Body of pancreas (tissue), 4 donors: ENCODE results near the gene CCL7. TPM values are rescaled to one million over a fixed set of nuclear protein-coding genes. Genes with fewer than 3 reads are reported as not detected.

Source experiments
- ATAC-seq: fragments of 150-250 bp; one replicate; pipeline ENCODE4 v1.9.1; 2016
- DNase-seq, 4 donors: peaks; one replicate each; pipeline ENCODE4 v3.0.0-alpha.2; 2019
- H3K27ac ChIP-seq, 4 donors: fragments of 200-600 bp; sonication (generic); 1 replicate in 3 of 4; 2 replicates in 1 of 4; pipeline versions ENCODE4 v1.5.1 to v1.6.1; 2016 to 2019; ENCODE audit warnings: mild to moderate bottlenecking in 1 of 4, mixed read lengths in 1 of 4, moderate library complexity in 1 of 4
- H3K27me3 ChIP-seq, 2 donors: fragments of 200-600 bp; sonication (generic); one replicate each; pipeline ENCODE4 v1.6.0; 2016; ENCODE audit warnings: mild to moderate bottlenecking in 1 of 2
- H3K36me3 ChIP-seq, 2 donors: fragments of 200-600 bp; sonication (generic); replicated peaks in 1 of 2; 2 replicates each; pipeline ENCODE4 v1.5.1; 2016; ENCODE audit warnings: low read depth in 2 of 2; ENCODE audit not compliant: insufficient read depth in 1 of 2
- H3K4me1 ChIP-seq: fragments of 200-600 bp; sonication (generic); one replicate; pipeline ENCODE4 v1.6.0; 2016
- H3K4me3 ChIP-seq, 2 donors: fragments of 200-600 bp; sonication (generic); 1 replicate in 1 of 2; 2 replicates in 1 of 2; pipeline ENCODE4 v1.5.1; 2016 to 2019
- H3K9me3 ChIP-seq, 3 donors: fragments of 200-600 bp; sonication (generic); 1 replicate in 2 of 3; 2 replicates in 1 of 3; pipeline ENCODE4 v1.5.1; 2016
- CTCF ChIP-seq, 7 experiments: fragments of 450-650 bp in 4 of 7; fragments of 200-600 bp in 3 of 7; sonication (generic) in 3 of 7; IDR thresholded peaks; one replicate each; pipeline ENCODE4 v1.5.1; 2016 to 2019; ENCODE audit warnings: antibody characterized with exemption in 7 of 7
- POLR2A ChIP-seq, 3 donors: fragments of 450-650 bp; IDR thresholded peaks; one replicate each; pipeline ENCODE4 v1.6.1; 2016; ENCODE audit warnings: antibody characterized with exemption in 3 of 3, mild to moderate bottlenecking in 2 of 3
- WGBS, 2 donors: methylation state at CpG; one replicate each; pipeline ENCODE4 v1.1.5; 2017; 5-methylcytosine and 5-hydroxymethylcytosine counted together
- intact Hi-C: fragments of 100-400 bp; cut with DNase I; formaldehyde crosslinking; loops from one replicate; pipeline ENCODE4 v1.15.1; 2023
- total RNA-seq, 2 donors: library from RNA; depleted of rRNA; stranded (reverse); fragments of >200 nt; gene quantifications; one replicate each; pipeline ENCODE4 v1.1.0, GENCODE V29; 2016

Gene CCL7
- total RNA-seq, 2 donors from 2014 or later: not detected

GRCh38 chr17:34307110-34307509 is 37.1 kb downstream of the CCL7 start:
- no peak overlapping the region for H3K4me3 ChIP-seq
- ATAC-seq (no peak), DNase-seq (peak in 1 of 4 donors; percentile 14)
- TF ChIP-seq POLR2A (IDR thresholded peaks at IDR 0.05): no peak
- no peak for TF ChIP-seq CTCF (IDR thresholded peaks at IDR 0.05)
- 33 to 40% methylated on average over 3 of the region's 3 CpGs for WGBS, 2 donors
- no peak overlapping the region for H3K27ac ChIP-seq
- H3K36me3 ChIP-seq: no peaks in the 10 kb centered on the region
- intact Hi-C loops: loop anchor here (10.0 kb wide), 1 partner anchor 102 kb away; no protein-coding TSS in a partner anchor
- no peaks in the 10 kb centered on the region for H3K4me1 ChIP-seq
- H3K27me3 ChIP-seq: no peaks in the 10 kb centered on the region
- H3K9me3 ChIP-seq: no peaks in the 10 kb centered on the region

GRCh38 chr17:34308371-34308770 is 38.4 kb downstream of the CCL7 start:
- Histone ChIP-seq H3K36me3 (no peaks in the 10 kb centered on the region), H3K4me3 (no peak overlapping the region), H3K4me1 (no peaks in the 10 kb centered on the region), H3K27ac (no peak overlapping the region), H3K9me3 (no peaks in the 10 kb centered on the region), H3K27me3 (no peaks in the 10 kb centered on the region)
- TF ChIP-seq CTCF (IDR thresholded peaks at IDR 0.05): no peak
- no peak for TF ChIP-seq POLR2A (IDR thresholded peaks at IDR 0.05)
- intact Hi-C loops: loop anchor here (10.0 kb wide), 1 partner anchor 104 kb away; no protein-coding TSS in a partner anchor
- no peak for ATAC-seq
- no peak for DNase-seq

- Histone ChIP-seq H3K27me3 (no peaks in the 10 kb centered on the region), H3K36me3 (no peaks in the 10 kb centered on the region), H3K9me3 (no peaks in the 10 kb centered on the region), H3K27ac (no peak overlapping the region), H3K4me1 (no peaks in the 10 kb centered on the region), H3K4me3 (no peak overlapping the region)
- intact Hi-C loops: no loop called here
- no peak for ATAC-seq
- WGBS, 2 donors: 67 to 71% methylated on average over 7 of the region's 7 CpGs
- no peak for DNase-seq
- TF ChIP-seq POLR2A (IDR thresholded peaks at IDR 0.05) (no peak), CTCF (IDR thresholded peaks at IDR 0.05) (no peak)
Observed at GRCh38 chr17:34311291-34311690, 41.3 kb downstream of the CCL7 start.

- Histone ChIP-seq H3K4me3 (no peak overlapping the region), H3K36me3 (no peaks in the 10 kb centered on the region), H3K4me1 (no peaks in the 10 kb centered on the region), H3K27me3 (no peaks in the 10 kb centered on the region), H3K9me3 (no peaks in the 10 kb centered on the region), H3K27ac (peak overlapping the region in 1 of 4 donors; percentile 12)
- DNase-seq (no peak), ATAC-seq (peak; percentile 38)
- intact Hi-C loops: no loop called here
- WGBS, 2 donors: 25 to 29% methylated on average over 5 of the region's 5 CpGs
- TF ChIP-seq CTCF (IDR thresholded peaks at IDR 0.05) (no peak), POLR2A (IDR thresholded peaks at IDR 0.05) (no peak)
Observed at GRCh38 chr17:34312080-34312479, 42.1 kb downstream of the CCL7 start.

- intact Hi-C loops: no loop called here
- Histone ChIP-seq H3K9me3 (no peaks in the 10 kb centered on the region), H3K4me1 (no peaks in the 10 kb centered on the region), H3K27me3 (no peaks in the 10 kb centered on the region), H3K27ac (peak overlapping the region in 1 of 4 donors; percentile 32), H3K4me3 (no peak overlapping the region), H3K36me3 (no peaks in the 10 kb centered on the region)
- no peak for TF ChIP-seq CTCF (IDR thresholded peaks at IDR 0.05)
- TF ChIP-seq POLR2A (IDR thresholded peaks at IDR 0.05): no peak
- WGBS, 2 donors: 57 to 73% methylated on average over 4 of the region's 4 CpGs
- ATAC-seq (peak; percentile 24), DNase-seq (no peak)
Observed at GRCh38 chr17:34313164-34313563, 43.1 kb downstream of the CCL7 start.
